Measurements from ENCODE around the gene SH3GLB1. TPM values are rescaled to one million over a fixed set of nuclear protein-coding genes. Genes with fewer than 3 reads are reported as not detected.

Gene SH3GLB1
- total and polyA plus RNA-seq, 2 of the 8 experiments (the other 6 are each of a cell fraction or from before 2014, with no cell fraction given): 7.7 to 43.1 TPM

GRCh38 chr1:86704972-86705664 lies 742 bp downstream of the SH3GLB1 start (continued):
- TF ChIP-seq HDAC2 (IDR thresholded peaks at IDR 0.05; ENCODE audit: borderline replicate concordance in 1 of 2, low read depth in 2 of 2, low read length in 2 of 2): no peak
- peak in 1 of 2 experiments; percentile 69; a peak in 1 of 4 replicates for TF ChIP-seq SIN3A (conservative IDR thresholded peaks at IDR 0.05 in 1 of 2, IDR thresholded peaks at IDR 0.05 in 1 of 2; ENCODE audit: low read depth in 1 of 2, low read length in 2 of 2)
- TF ChIP-seq RXRA (IDR thresholded peaks at IDR 0.05; ENCODE audit: insufficient read depth, low read depth, low read length): no peak
- TF ChIP-seq RBBP5 (IDR thresholded peaks at IDR 0.05; ENCODE audit: borderline replicate concordance, low read depth, low read length): no peak; the same call in 1 of the 2 replicates
- TF ChIP-seq KDM4A (IDR thresholded peaks at IDR 0.05; ENCODE audit: low read depth, low read length, severe bottlenecking): peak; percentile 84
- no peak for TF ChIP-seq CHD7 (IDR thresholded peaks at IDR 0.05; ENCODE audit: insufficient replicate concordance, low read length)
- TF ChIP-seq GABPA (IDR thresholded peaks at IDR 0.05; ENCODE audit: borderline replicate concordance, insufficient read depth, low read length): 0 out of 2 replicates have a peak, but pooled peaks have one; percentile 9
- TF ChIP-seq TBP (IDR thresholded peaks at IDR 0.05; ENCODE audit: low read depth, low read length): no peak
